Measurements from ENCODE around the gene HMGN2. TPM values are rescaled to one million over a fixed set of nuclear protein-coding genes. Genes with fewer than 3 reads are reported as not detected.

Gene HMGN2
- polyA plus RNA-seq, 1 experiment: 278 TPM

DNA sequence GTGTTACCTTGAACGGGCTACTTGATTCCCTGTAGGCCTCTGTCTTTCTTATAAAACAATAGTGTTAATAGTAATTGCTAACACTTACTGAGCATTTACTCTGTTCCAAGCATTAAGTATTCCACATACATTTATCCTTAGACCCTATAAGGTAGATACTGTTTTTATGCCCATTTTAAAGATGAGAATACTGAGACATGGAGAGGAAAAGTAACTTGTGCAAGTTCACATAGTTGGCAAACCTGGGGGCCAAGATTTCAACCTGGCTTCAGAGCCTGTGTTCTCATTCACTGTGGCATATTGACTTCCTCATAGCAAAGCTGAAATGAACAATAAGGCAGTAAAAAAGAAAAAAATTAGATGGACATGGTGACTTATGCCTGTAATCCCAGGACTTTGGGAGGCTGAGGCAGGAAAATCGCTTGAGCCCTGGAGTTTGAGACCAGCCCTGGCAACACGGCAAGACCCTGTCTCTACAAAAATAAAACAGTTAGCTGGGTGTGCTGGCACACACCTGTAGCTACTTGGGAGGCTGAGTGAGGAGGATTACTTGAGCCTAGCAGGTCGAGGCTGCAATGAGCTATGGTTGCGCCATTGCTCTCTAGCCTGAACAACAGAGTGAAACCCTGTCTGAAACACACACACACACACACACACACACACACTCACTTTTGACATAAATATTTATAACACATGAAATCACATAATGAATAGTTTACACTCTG lies 19.6 kb upstream of the HMGN2 start:
- TF ChIP-seq, protein P1, sequence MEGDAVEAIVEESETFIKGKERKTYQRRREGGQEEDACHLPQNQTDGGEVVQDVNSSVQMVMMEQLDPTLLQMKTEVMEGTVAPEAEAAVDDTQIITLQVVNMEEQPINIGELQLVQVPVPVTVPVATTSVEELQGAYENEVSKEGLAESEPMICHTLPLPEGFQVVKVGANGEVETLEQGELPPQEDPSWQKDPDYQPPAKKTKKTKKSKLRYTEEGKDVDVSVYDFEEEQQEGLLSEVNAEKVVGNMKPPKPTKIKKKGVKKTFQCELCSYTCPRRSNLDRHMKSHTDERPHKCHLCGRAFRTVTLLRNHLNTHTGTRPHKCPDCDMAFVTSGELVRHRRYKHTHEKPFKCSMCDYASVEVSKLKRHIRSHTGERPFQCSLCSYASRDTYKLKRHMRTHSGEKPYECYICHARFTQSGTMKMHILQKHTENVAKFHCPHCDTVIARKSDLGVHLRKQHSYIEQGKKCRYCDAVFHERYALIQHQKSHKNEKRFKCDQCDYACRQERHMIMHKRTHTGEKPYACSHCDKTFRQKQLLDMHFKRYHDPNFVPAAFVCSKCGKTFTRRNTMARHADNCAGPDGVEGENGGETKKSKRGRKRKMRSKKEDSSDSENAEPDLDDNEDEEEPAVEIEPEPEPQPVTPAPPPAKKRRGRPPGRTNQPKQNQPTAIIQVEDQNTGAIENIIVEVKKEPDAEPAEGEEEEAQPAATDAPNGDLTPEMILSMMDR (IDR thresholded peaks at IDR 0.05; ENCODE audit: low read depth, low read length): no peak
- H3K4me3 ChIP-seq (ENCODE audit: low read depth, low read length): no peak overlapping the region
- CTCF ChIA-PET: interaction anchor here (1.2 kb wide), 1 partner anchor 35 kb away, joined by 4 read pairs; no protein-coding TSS in a partner anchor
- no peak overlapping the region for H3K27ac ChIP-seq (ENCODE audit: low read depth, low read length)
- H3K9me3 ChIP-seq (ENCODE audit: control insufficient read depth, insufficient read depth, low read length): no peaks in the 10 kb centered on the region
- POLR2A ChIA-PET: interaction anchor here (0.6 kb wide), 1 partner anchor 282 kb away, joined by 4 read pairs; no protein-coding TSS in a partner anchor
- DNase-seq (ENCODE audit: low read depth, low spot score): no peak
- no peaks in the 10 kb centered on the region for H3K27me3 ChIP-seq (ENCODE audit: control insufficient read depth, insufficient read depth, low read length)

GRCh38 chr1:26459148-26459547 lies 13.1 kb upstream of the HMGN2 start:
- no peak for DNase-seq (ENCODE audit: low read depth, low spot score)
- no peak overlapping the region for H3K27ac ChIP-seq (ENCODE audit: low read depth, low read length)
- no peaks in the 10 kb centered on the region for H3K9me3 ChIP-seq (ENCODE audit: control insufficient read depth, insufficient read depth, low read length)
- POLR2A ChIA-PET: no interaction called here
- H3K27me3 ChIP-seq (ENCODE audit: control insufficient read depth, insufficient read depth, low read length): no peaks in the 10 kb centered on the region
- CTCF ChIA-PET: interaction anchor here (2.5 kb wide), 1 partner anchor 11 kb away, joined by 24 read pairs; no protein-coding TSS in a partner anchor
- TF ChIP-seq, protein P1 (IDR thresholded peaks at IDR 0.05; ENCODE audit: low read depth, low read length): no peak
- no peak overlapping the region for H3K4me3 ChIP-seq (ENCODE audit: low read depth, low read length)

DNA sequence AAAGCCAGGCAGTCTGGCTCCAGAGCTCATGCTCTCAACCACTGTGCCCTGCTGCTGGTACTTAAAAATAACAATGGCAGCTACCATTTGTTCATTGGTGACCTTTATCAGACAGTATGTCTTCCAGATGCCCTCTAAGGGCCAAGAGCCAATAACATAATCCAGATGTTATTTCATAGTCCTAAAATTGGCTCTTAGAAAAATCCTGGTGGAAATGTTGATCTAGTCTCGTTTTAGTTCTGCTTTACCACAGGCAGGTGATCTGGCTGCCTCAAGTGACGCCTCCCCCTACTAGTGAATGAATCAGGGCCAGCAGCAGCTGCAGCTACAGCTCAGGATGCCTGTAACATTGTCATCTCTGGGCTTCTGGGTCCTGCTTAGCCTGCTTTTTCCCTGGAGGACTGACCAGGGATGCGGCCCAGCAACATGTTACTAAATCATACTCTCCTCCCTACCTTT lies 12.6 kb upstream of the HMGN2 start:
- H3K9me3 ChIP-seq (ENCODE audit: control insufficient read depth, insufficient read depth, low read length): no peaks in the 10 kb centered on the region
- TF ChIP-seq, protein P1 (IDR thresholded peaks at IDR 0.05; ENCODE audit: low read depth, low read length): no peak
- DNase-seq (ENCODE audit: low read depth, low spot score): no peak
- H3K4me3 ChIP-seq (ENCODE audit: low read depth, low read length): no peak overlapping the region
- H3K27me3 ChIP-seq (ENCODE audit: control insufficient read depth, insufficient read depth, low read length): no peaks in the 10 kb centered on the region
- CTCF ChIA-PET: interaction anchor here (0.5 to 2.5 kb wide), 2 partner anchors 10 to 344 kb away, joined by 4 to 24 read pairs; no protein-coding TSS in a partner anchor
- POLR2A ChIA-PET: no interaction called here
- no peak overlapping the region for H3K27ac ChIP-seq (ENCODE audit: low read depth, low read length)

DNA sequence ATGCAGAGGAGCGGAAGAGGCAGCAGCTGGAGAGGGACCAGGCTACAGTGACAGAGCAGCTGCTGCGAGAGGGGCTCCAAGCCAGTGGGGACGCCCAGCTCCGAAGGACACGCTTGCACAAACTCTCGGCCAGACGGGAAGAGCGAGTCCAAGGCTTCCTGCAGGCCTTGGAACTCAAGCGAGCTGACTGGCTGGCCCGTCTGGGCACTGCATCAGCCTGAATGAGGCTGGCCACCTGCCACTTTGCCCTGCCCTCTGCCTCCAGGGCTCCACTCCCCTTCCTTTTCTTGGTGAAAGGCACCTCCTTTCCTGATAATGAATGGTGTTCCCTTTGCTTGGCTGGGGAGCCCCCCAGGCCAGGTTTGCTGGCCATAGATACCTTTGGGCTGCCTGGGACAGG lies 3.3 kb upstream of the HMGN2 start:
- Histone ChIP-seq H3K27me3 (ENCODE audit: control insufficient read depth, insufficient read depth, low read length) (no peaks in the 10 kb centered on the region), H3K27ac (ENCODE audit: low read depth, low read length) (no peak overlapping the region), H3K4me3 (ENCODE audit: low read depth, low read length) (no peak overlapping the region), H3K9me3 (ENCODE audit: control insufficient read depth, insufficient read depth, low read length) (no peaks in the 10 kb centered on the region; the same call in 1 of the 2 replicates)
- TF ChIP-seq, protein P1 (IDR thresholded peaks at IDR 0.05; ENCODE audit: low read depth, low read length): no peak
- ChIA-PET POLR2A (no interaction called here), CTCF (interaction anchor here (1.6 to 2.4 kb wide), 2 partner anchors 9 to 13 kb away, joined by 11 to 24 read pairs; no protein-coding TSS in a partner anchor)
- DNase-seq (ENCODE audit: low read depth, low spot score): no peak

DNA sequence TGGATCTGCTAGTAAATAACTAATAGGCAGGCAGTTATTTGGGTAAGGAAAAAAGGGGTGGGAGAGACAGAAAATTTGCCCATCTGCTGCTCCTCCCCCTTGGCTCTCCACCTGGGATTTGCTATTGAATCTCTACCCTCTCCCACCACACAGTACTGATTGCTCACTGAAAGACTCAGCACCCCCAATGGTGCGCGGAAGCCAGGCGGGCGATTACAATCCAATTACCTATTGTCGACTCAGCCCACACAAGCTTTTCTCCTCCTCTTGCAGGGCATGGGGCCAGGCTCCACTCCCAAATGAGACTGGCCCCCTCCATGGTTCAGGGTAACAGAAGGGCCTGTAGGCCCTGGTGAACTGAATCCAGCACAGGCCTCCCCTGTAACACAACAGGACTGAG lies 2.7 kb upstream of the HMGN2 start:
- ChIA-PET CTCF (interaction anchor here (0.5 to 2.4 kb wide), 6 partner anchors 10 to 455 kb away, joined by 3 to 24 read pairs (median 3); no protein-coding TSS in a partner anchor), POLR2A (interaction anchor here (0.8 kb wide), 1 partner anchor 9 kb away, joined by 9 read pairs; no protein-coding TSS in a partner anchor)
- no peak overlapping the region for H3K27ac ChIP-seq (ENCODE audit: low read depth, low read length)
- TF ChIP-seq, protein P1 (IDR thresholded peaks at IDR 0.05; ENCODE audit: low read depth, low read length): no peak
- H3K27me3 ChIP-seq (ENCODE audit: control insufficient read depth, insufficient read depth, low read length): no peaks in the 10 kb centered on the region
- DNase-seq (ENCODE audit: low read depth, low spot score): no peak
- no peak overlapping the region for H3K4me3 ChIP-seq (ENCODE audit: low read depth, low read length)
- H3K9me3 ChIP-seq (ENCODE audit: control insufficient read depth, insufficient read depth, low read length): no peaks in the 10 kb centered on the region; the same call in 1 of the 2 replicates

Measured in AG04450 (cell line).